ENCODE measurements around the gene UVRAG.

DNA sequence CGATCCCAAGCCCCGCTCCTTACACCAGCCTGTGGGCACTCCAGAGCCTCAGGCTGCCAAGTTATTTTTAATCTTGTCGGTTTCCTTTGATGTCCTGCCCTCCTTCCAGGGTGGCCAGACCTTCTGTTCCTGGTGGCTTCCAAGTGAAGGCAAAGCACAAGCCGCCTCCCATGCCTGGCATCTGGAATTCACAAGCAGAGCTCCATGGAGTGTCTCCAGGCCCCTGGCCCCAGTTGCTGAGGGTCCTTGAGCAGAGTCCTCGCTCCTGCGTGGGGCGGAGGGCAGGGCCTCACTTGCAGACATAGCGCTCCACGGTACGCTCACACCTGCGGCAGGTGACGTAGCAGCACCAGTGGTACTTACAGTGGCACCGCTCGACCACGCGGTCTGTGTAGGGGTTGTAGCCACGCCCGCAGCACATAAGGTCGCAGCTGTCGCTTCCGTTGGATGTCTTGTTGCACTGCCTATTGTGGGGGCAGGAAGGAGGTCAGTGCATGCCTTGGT, 371.8 kb downstream of the UVRAG start:
- no peak for TF ChIP-seq SUZ12 (IDR thresholded peaks at IDR 0.05; ENCODE audit: extremely low read depth, insufficient read depth, insufficient read length)
- TF ChIP-seq ZNF274 (IDR thresholded peaks at IDR 0.05; ENCODE audit: low read depth, low read length), result no peak
- no peak for TF ChIP-seq YY1 (IDR thresholded peaks at IDR 0.05; ENCODE audit: insufficient read depth, insufficient read length)
